MCF 10A (cell line): ENCODE data around the gene COMMD2. TPM values are rescaled to one million over a fixed set of nuclear protein-coding genes. Genes with fewer than 3 reads are reported as not detected.

Source experiments
- BruUV-seq: library from RNA; stranded (reverse); fragments of 400-500 nt; replicated peaks from 2 replicates; lab custom pipeline; 2021; lab: Mats Ljungman, UMichigan
- CTCF ChIA-PET: fragments of 300-600 bp; sonication (Branson Sonifier 250); formaldehyde crosslinking; extraction: SDS; loops from one replicate; lab custom pipeline; 2021; ENCODE audit warnings: antibody characterized with exemption, inconsistent platforms; lab: Yijun Ruan, JAX
- POLR2A ChIA-PET: fragments of 300-600, 350-650 bp; sonication (Branson Sonifier 250); formaldehyde crosslinking; extraction: SDS; loops from one replicate; lab custom pipeline; 2020; ENCODE audit warnings: antibody characterized with exemption, inconsistent platforms; lab: Yijun Ruan, JAX
- DNase-seq: peaks from one replicate; pipeline ENCODE4 v3.0.0-alpha.2; 2018; ENCODE audit not compliant: unreplicated experiment
- H3K27ac Mint-ChIP-seq: one replicate; pipeline ENCODE4 v1.8.0; 2022; ENCODE audit warnings: mild to moderate bottlenecking, low read depth, mixed read lengths; ENCODE audit not compliant: unreplicated experiment
- H3K27me3 Mint-ChIP-seq: one replicate; pipeline ENCODE4 v1.8.0; 2022; ENCODE audit warnings: mixed read lengths; ENCODE audit not compliant: insufficient read depth, unreplicated experiment
- H3K36me3 Mint-ChIP-seq: one replicate; pipeline ENCODE4 v1.8.0; 2022; ENCODE audit warnings: mild to moderate bottlenecking, moderate library complexity, mixed read lengths; ENCODE audit not compliant: insufficient read depth, unreplicated experiment
- H3K4me1 Mint-ChIP-seq: one replicate; pipeline ENCODE4 v1.8.0; 2022; ENCODE audit warnings: mixed read lengths; ENCODE audit not compliant: insufficient read depth, unreplicated experiment
- H3K4me3 Mint-ChIP-seq: one replicate; pipeline ENCODE4 v1.8.0; 2022; ENCODE audit warnings: mild to moderate bottlenecking, moderate library complexity, mixed read lengths; ENCODE audit not compliant: unreplicated experiment
- H3K9me3 Mint-ChIP-seq: one replicate; pipeline ENCODE4 v1.8.0; 2022; ENCODE audit warnings: mixed read lengths; ENCODE audit not compliant: unreplicated experiment
- intact Hi-C: fragments of 100-400 bp; cut with micrococcal nuclease; formaldehyde crosslinking; loops from 2 replicates; pipeline ENCODE4 v1.14.1; 2022
- total RNA-seq: library from RNA; stranded (reverse); gene quantifications from 2 replicates; pipeline ENCODE4 v1.2.3, GENCODE V29; 2022
- TF ChIP-seq, protein P1 (sequence below): fragments of 200-600 bp; IDR thresholded peaks from one replicate; pipeline ENCODE4 v1.8.0; 2022; ENCODE audit warnings: antibody characterized with exemption, mild to moderate bottlenecking; ENCODE audit not compliant: unreplicated experiment

COMMD2 gene
- total RNA-seq, 1 experiment from 2014 or later: 51.2 TPM

DNA sequence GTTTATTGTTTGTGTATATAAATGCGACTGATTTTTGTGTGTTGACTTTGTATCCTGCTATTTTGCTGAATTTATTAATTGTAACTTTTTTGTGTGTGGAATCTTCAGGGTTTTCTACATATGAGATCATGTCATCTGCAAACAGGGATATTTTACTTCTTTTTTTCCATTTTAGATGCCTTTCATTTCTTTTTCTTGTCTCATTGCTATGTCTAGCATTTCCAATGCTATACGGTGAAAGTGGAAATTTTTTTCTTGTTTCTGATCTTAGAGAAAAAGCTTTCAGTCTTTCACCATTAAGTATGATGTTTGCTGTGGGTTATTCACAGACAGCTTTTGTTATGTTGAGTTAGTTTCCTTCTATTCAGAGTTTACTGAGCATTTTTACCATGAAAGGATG lies 31.4 kb downstream of the COMMD2 start:
- intact Hi-C loops: no loop called here
- Mint-ChIP-seq H3K27me3 (no peaks in the 10 kb centered on the region), H3K36me3 (no peaks in the 10 kb centered on the region), H3K4me3 (no peak overlapping the region), H3K4me1 (no peaks in the 10 kb centered on the region), H3K27ac (no peak overlapping the region), H3K9me3 (no peaks in the 10 kb centered on the region)
- ChIA-PET POLR2A (interaction anchor here (0.6 kb wide), 1 partner anchor 31 kb away, joined by 4 read pairs; the partner anchor contains the start of gene COMMD2), CTCF (interaction anchor here (0.6 to 2.0 kb wide), 5 partner anchors 12 to 226 kb away, joined by 3 to 6 read pairs (median 3); partner anchors contain the start of gene WWTR1)
- DNase-seq: no peak
- TF ChIP-seq, protein P1, sequence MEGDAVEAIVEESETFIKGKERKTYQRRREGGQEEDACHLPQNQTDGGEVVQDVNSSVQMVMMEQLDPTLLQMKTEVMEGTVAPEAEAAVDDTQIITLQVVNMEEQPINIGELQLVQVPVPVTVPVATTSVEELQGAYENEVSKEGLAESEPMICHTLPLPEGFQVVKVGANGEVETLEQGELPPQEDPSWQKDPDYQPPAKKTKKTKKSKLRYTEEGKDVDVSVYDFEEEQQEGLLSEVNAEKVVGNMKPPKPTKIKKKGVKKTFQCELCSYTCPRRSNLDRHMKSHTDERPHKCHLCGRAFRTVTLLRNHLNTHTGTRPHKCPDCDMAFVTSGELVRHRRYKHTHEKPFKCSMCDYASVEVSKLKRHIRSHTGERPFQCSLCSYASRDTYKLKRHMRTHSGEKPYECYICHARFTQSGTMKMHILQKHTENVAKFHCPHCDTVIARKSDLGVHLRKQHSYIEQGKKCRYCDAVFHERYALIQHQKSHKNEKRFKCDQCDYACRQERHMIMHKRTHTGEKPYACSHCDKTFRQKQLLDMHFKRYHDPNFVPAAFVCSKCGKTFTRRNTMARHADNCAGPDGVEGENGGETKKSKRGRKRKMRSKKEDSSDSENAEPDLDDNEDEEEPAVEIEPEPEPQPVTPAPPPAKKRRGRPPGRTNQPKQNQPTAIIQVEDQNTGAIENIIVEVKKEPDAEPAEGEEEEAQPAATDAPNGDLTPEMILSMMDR: no peak
- no TSS peak for BruUV-seq

DNA sequence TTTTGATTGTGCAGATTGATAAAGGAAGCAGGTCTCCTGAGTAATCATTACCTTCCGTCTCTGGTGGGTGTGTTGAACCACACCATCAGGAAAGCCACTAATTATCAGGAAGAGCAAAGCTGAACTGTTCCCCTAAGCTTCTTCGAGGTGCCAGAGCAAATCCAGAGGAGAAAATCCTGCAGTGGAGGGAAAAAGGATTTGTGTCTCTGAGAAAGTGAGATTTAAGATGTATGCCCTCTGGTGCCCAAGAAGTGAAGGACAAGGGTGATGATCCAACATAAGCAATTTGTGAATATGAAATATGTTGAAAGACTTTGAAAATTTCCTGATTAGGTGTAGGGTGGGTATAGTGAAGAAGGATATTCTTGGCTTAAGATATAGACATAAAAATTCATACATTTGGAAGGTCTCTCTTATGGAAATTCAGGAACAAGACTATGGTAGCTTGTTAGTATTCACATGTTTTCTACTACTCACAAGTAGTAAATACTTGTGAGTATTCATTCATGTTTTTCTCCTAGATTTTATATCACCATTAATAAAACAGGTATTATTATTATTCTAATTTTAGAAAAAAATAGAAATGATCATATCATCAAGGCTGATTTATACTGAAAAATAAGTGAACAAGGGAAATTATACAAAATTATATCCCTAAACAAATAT lies 34.8 kb downstream of the COMMD2 start:
- TF ChIP-seq, protein P1: peak; percentile 66
- POLR2A ChIA-PET: interaction anchor here (0.6 to 1.7 kb wide), 7 partner anchors 59 to 846 kb away, joined by 3 to 5 read pairs (median 4); partner anchors contain the start of gene WWTR1
- Mint-ChIP-seq H3K9me3 (no peaks in the 10 kb centered on the region), H3K4me1 (no peaks in the 10 kb centered on the region), H3K27me3 (no peaks in the 10 kb centered on the region), H3K36me3 (no peaks in the 10 kb centered on the region), H3K27ac (no peak overlapping the region), H3K4me3 (no peak overlapping the region)
- intact Hi-C loops: loop anchor here (1.0 kb wide), 4 partner anchors 59 to 205 kb away; partner anchors contain the start of gene WWTR1
- CTCF ChIA-PET: interaction anchor here (0.6 to 4.2 kb wide), 67 partner anchors 8 to 926 kb away, joined by 3 to 80 read pairs (median 4); partner anchors contain the start of gene WWTR1
- DNase-seq: peak; percentile 76
- no TSS peak for BruUV-seq

DNA sequence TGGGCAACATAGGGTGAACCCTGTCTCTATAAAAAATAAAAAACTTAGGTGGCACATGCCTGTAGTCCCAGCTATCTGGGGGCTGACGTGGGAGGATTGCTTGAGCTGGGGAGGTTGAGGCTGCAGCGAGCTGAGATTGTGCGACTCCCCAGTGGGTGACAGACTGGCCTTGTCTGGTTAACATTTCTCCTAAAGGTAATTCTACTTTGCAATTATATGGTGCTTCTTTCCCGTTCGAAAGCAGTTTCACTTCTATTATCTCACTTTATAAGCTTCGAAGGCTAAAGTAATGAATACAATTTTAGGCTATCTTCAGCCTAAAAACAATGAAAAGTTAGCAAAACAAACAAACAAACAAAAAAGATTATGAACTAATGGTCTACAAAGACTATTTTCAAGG lies 35.3 kb downstream of the COMMD2 start:
- no peak for DNase-seq
- POLR2A ChIA-PET: interaction anchor here (0.6 to 1.7 kb wide), 7 partner anchors 59 to 846 kb away, joined by 3 to 5 read pairs (median 4); partner anchors contain the start of gene WWTR1
- Mint-ChIP-seq H3K4me1 (no peaks in the 10 kb centered on the region), H3K9me3 (no peaks in the 10 kb centered on the region), H3K4me3 (no peak overlapping the region), H3K27ac (no peak overlapping the region), H3K27me3 (no peaks in the 10 kb centered on the region), H3K36me3 (no peaks in the 10 kb centered on the region)
- CTCF ChIA-PET: interaction anchor here (0.5 to 4.2 kb wide), 66 partner anchors 9 to 927 kb away, joined by 3 to 80 read pairs (median 4); partner anchors contain the start of gene WWTR1
- no TSS peak for BruUV-seq
- TF ChIP-seq, protein P1: no peak
- intact Hi-C loops: loop anchor here (1.0 kb wide), 4 partner anchors 59 to 205 kb away; partner anchors contain the start of gene WWTR1

DNA sequence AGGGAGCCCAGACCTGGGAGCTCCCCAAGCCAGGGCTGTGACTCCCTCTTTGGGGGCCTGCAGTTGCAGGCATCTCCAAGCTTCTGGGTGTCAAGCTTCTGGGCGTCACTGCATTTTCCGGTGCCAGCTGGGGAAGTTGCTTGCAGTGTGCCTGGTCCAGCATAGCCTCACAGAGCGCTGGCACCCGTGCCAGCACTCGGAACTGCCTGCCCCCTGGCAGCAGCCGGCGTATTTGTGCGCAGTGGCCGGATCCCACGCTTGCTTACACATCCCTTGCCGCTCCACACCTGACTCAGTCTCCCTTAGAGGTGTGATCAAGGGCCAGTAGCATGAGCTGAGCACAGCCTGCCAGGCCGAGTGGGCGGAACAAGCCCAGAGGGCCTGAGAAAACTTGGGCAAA lies 37.0 kb downstream of the COMMD2 start:
- no peaks in the 10 kb centered on the region for H3K9me3 Mint-ChIP-seq
- BruUV-seq: no TSS peak
- no peaks in the 10 kb centered on the region for H3K4me1 Mint-ChIP-seq
- no peak for DNase-seq
- ChIA-PET CTCF (interaction anchor here (0.6 to 2.1 kb wide), 10 partner anchors 15 to 220 kb away, joined by 3 to 13 read pairs (median 4); partner anchors contain the start of gene WWTR1), POLR2A (interaction anchor here (1.0 kb wide), 1 partner anchor 21 kb away, joined by 4 read pairs; no protein-coding TSS in a partner anchor)
- TF ChIP-seq, protein P1: no peak
- no peaks in the 10 kb centered on the region for H3K27me3 Mint-ChIP-seq
- intact Hi-C loops: no loop called here
- no peak overlapping the region for H3K27ac Mint-ChIP-seq
- H3K4me3 Mint-ChIP-seq: no peak overlapping the region
- H3K36me3 Mint-ChIP-seq: no peaks in the 10 kb centered on the region
